Ramos (cell line): Measurements from ENCODE around the gene NELFE.
"Not testable (repeated sequence)": the region's sequence is repeated elsewhere in the genome, so short reads cannot be mapped to it uniquely, and the experiment has no call there.

ENCODE experiments used
- in situ Hi-C: fragments of 300-500 bp; cut with MboI; formaldehyde crosslinking; loops from one replicate; pipeline ENCODE4 v1.14.3; 2022; ENCODE audit warnings: low sequenced_read_pairs; ENCODE audit not compliant: unreplicated experiment

The NELFE gene

DNA sequence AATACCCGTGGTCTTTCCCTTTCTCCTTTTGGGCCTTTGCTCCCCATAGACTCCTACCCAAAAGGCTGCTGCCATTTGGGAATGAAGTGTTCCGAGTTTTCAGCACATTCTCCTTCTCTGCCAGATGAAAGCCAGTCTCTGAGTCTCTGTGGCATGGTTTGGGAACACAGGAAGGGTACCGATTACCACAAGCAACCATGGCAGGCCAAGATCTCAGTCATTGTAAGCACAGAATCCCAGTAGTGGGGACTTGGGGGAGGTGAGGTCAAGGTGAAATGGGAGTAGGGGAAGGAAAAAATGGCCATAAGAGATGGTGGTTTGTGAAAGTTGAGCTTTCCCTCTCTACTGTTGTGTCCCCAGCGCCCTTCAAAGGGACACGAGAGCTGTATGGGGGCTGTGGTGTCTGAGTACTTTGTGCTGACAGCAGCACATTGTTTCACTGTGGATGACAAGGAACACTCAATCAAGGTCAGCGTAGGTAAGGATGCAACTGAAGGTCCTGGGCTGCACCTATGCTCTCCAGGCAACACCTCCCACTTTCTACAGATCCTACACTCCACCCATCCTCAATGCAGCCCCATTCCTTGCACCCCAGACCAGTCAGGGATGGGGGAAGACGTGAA, 8.7 kb downstream of the NELFE start:
- in situ Hi-C loops: no loop called here

GRCh38 chr6:31948753-31949413, 9.9 kb downstream of the NELFE start:
- in situ Hi-C loops: no loop called here

DNA sequence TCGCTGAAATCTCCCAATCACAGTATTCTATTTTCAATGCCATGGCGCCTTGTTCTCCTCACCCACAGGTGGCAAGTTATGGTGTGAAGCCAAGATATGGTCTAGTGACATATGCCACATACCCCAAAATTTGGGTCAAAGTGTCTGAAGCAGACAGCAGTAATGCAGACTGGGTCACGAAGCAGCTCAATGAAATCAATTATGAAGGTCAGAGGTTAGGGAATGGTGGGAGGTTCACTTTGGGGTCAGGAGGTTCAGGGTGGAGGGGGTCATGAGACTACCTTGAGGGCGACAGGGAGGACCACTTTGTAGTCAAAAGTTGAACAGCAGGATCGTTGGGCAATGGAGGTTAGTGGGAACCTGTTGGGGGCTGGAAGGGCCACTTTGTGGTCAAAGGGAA, 10.5 kb downstream of the NELFE start:
- in situ Hi-C loops: no loop called here

GRCh38 chr6:31947864-31948263, 10.9 kb downstream of the NELFE start:
- in situ Hi-C loops: no loop called here

- in situ Hi-C loops: no loop called here
Measured at GRCh38 chr6:31947070-31947675, 11.6 kb downstream of the NELFE start.

DNA sequence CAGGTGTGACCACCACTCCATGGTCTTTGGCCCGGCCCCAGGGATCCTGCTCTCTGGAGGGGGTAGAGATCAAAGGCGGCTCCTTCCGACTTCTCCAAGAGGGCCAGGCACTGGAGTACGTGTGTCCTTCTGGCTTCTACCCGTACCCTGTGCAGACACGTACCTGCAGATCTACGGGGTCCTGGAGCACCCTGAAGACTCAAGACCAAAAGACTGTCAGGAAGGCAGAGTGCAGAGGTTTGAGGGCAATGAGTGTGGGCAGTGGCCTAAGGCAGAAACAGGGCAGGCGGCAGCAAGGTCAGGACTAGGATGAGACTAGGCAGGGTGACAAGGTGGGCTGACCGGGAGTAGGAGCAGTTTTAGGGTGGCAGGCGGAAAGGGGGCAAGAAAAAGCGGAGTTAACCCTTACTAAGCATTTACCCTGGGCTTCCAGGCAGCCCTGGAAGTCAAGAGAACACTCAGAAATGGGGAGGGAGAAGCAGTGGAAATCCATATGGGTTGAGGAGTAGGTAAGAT, 12.3 kb downstream of the NELFE start:
- in situ Hi-C loops: no loop called here

DNA sequence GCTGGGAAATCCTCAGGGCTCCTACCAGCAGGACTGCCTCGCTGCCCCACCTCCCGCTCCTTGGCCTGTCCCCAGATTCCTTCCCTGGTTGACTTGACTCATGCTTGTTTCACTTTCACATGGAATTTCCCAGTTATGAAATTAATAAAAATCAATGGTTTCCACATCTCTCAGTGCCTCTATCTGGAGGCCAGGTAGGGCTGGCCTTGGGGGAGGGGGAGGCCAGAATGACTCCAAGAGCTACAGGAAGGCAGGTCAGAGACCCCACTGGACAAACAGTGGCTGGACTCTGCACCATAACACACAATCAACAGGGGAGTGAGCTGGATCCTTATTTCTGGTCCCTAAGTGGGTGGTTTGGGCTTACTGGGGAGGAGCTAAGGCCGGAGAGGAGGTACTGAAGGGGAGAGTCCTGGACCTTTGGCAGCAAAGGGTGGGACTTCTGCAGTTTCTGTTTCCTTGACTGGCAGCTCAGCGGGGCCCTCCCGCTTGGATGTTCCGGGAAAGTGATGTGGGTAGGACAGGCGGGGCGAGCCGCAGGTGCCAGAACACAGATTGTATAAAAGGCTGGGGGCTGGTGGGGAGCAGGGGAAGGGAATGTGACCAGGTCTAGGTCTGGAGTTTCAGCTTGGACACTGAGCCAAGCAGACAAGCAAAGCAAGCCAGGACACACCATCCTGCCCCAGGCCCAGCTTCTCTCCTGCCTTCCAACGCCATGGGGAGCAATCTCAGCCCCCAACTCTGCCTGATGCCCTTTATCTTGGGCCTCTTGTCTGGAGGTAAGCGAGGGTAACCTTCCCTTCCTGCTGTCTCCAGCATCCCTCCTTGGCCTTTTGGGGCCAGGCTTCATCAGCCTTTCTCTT, 13.0 kb downstream of the NELFE start, which contains the start of gene CFB:
TSS of gene CFB (plus strand) at position 589 of the 863 bp plus-strand sequence. CDS start at position 716, 127 bp downstream.
- in situ Hi-C loops: no loop called here

DNA sequence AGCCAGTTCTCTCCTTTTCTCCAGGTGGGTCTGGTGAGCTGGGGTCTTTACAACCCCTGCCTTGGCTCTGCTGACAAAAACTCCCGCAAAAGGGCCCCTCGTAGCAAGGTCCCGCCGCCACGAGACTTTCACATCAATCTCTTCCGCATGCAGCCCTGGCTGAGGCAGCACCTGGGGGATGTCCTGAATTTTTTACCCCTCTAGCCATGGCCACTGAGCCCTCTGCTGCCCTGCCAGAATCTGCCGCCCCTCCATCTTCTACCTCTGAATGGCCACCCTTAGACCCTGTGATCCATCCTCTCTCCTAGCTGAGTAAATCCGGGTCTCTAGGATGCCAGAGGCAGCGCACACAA, 13.6 kb downstream of the NELFE start:
- in situ Hi-C loops: no loop called here

GRCh38 chr6:31943742-31944141, 15.0 kb downstream of the NELFE start:
- in situ Hi-C loops: no loop called here

DNA sequence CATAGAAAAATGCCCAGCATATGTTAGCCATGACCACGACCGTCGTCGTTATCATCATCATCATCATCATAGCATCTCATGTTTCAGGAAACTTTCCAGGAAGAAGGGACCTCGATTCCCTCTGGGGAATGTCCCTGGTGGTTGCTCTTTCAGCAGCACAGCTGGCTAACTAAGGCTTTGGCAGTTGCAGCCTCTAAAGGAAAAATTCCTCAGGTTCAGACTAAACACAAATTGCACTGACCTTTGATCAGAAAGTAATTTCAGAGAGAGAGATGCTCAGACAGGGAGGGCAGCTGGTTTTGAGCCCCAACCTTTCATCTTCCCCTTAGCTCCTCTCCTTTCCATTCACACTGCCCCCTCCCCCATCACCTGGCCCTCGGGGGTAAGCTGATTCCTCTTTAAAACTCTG, 18.5 kb downstream of the NELFE start:
- in situ Hi-C loops: no loop called here

GRCh38 chr6:31935823-31936222, 22.9 kb downstream of the NELFE start:
- in situ Hi-C loops: no loop called here

- in situ Hi-C loops: no loop called here
Measured at GRCh38 chr6:31935021-31935420, 23.8 kb downstream of the NELFE start.

GRCh38 chr6:31933537-31933936, 25.2 kb downstream of the NELFE start:
- in situ Hi-C loops: no loop called here

- in situ Hi-C loops: not testable (repeated sequence)
Measured at GRCh38 chr6:31932137-31932536, 26.6 kb downstream of the NELFE start.

- in situ Hi-C loops: no loop called here
Measured at GRCh38 chr6:31930962-31931361, 27.8 kb downstream of the NELFE start.

GRCh38 chr6:31928672-31928939, 30.2 kb downstream of the NELFE start:
- in situ Hi-C loops: no loop called here

- in situ Hi-C loops: no loop called here
Measured at GRCh38 chr6:31927863-31928671, 30.7 kb downstream of the NELFE start.

DNA sequence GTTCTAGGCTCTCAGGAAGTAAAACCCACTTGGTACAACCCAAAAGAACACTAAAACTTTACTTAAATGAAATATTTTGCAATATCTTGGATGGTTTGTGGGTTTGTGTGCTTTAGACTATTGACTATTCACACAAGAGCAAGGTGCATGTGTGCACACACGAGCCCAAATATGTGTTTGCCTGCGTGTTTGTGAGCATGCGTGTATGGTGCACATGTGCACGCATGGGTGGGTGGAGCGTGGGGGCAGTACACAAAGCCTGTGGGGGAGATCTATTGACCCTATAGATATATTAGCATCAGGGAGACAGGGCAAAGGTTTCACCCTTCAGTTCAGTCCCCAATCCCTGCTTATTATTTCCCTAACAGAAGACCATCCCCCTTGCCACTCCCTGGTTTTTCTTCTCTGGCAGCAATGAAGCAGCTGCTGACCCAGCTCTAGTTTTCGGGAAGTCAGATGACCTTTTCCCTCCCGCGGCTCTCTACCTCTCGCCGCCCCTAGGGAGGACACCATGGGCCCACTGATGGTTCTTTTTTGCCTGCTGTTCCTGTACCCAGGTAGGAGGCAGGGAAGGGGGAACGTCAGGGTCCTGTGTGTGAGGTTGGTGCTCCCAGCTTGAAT, 31.4 kb downstream of the NELFE start, which contains the start of gene C2:
TSS of gene C2 (plus strand) at position 476 of the 621 bp plus-strand sequence. CDS start at position 512, 36 bp downstream.
- in situ Hi-C loops: no loop called here

DNA sequence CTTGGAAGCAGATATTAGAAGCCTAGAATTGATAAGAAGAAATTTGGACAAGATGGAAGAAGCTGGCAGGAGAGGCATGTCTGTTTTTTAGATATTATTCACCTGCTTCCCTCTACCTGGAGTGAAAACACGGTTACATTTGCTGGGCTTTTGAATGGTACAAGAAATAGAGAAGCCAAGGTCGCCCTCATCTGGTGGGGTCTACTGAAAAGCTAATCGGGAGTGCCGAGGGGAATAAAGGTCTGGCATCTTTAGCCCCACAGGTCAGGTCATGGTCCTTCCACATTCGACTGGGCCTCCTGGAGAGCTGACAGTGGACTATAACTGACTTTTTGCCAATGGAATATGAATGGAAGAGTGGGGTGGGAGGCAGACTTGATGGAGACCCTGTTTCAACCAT, 35.8 kb downstream of the NELFE start:
- in situ Hi-C loops: no loop called here
